ENCODE results near the gene SP4. TPM values are rescaled to one million over a fixed set of nuclear protein-coding genes. Genes with fewer than 3 reads are reported as not detected.
"Not testable (repeated sequence)": the region's sequence is repeated elsewhere in the genome, so short reads cannot be mapped to it uniquely, and the experiment has no call there.

The SP4 gene
- total and polyA plus RNA-seq, 2 donors (not counting 1 experiment from before 2014, with no cell fraction given): 7.1 to 42.4 TPM

GRCh38 chr7:21536445-21537118, 108.7 kb downstream of the SP4 start:
- H4K20me1 ChIP-seq (ENCODE audit: control insufficient read depth, insufficient read depth, low read length, poor library complexity, severe bottlenecking); H3K9me3 Mint-ChIP-seq (ENCODE audit: insufficient read depth); H3K36me3 ChIP-seq (replicated peaks in 1 of 2; ENCODE audit: control extremely low read depth in 1 of 2, control insufficient read depth in 1 of 2, extremely low read depth in 1 of 2, insufficient read depth in 2 of 2, low read length in 1 of 2); H3K4me3 Mint-ChIP-seq; ATAC-seq (ENCODE audit: low read depth); H3K9ac ChIP-seq (ENCODE audit: low read length); CTCF ChIA-PET; H3K4me1 Mint-ChIP-seq; H3K79me2 ChIP-seq (ENCODE audit: control insufficient read depth, insufficient read depth, low read length); H3K4me1 ChIP-seq (ENCODE audit: control insufficient read depth in 2 of 2, insufficient read depth in 2 of 2, low read length in 2 of 2); H3K4me2 ChIP-seq (replicated peaks; ENCODE audit: low read depth, low read length, poor library complexity, severe bottlenecking); intact Hi-C loops (cut with micrococcal nuclease); H3K4me3 ChIP-seq (ENCODE audit: control extremely low read depth in 1 of 5, extremely low read depth in 1 of 5, insufficient read depth in 1 of 5, low read depth in 2 of 5, low read length in 4 of 5); H3K27ac Mint-ChIP-seq; H3K27ac ChIP-seq (ENCODE audit: low read length in 2 of 2); POLR2A ChIA-PET; DNase-seq; H3K27me3 ChIP-seq (replicated peaks in 1 of 4; ENCODE audit: control extremely low read depth in 1 of 4, control insufficient read depth in 3 of 4, insufficient read depth in 4 of 4, low read length in 3 of 4); H2AFZ ChIP-seq (ENCODE audit: insufficient read depth, low read depth, low read length, poor library complexity, severe bottlenecking); H3K9me3 ChIP-seq (ENCODE audit: control extremely low read depth in 1 of 3, control insufficient read depth in 2 of 3, insufficient read depth in 1 of 3, low read length in 2 of 3): not testable (repeated sequence)
- H3K27me3 Mint-ChIP-seq: peaks cover 37% of the 10 kb centered on the region
- 98% methylated on average over 21 of the region's 27 CpGs for WGBS (ENCODE audit: insufficient coverage)

- no CpG with 5 or more reads among the region's 3 CpGs for WGBS (ENCODE audit: insufficient coverage)
These were observed 111.1 kb downstream of the SP4 start for GRCh38 chr7:21538936-21539495.

More at GRCh38 chr7:21538936-21539495, 111.1 kb downstream of the SP4 start:
- no peak for DNase-seq
- TF ChIP-seq CTCF (IDR thresholded peaks at IDR 0.05) (no peak), EZH2 (IDR thresholded peaks at IDR 0.05; ENCODE audit: borderline replicate concordance, insufficient read depth, low read depth, low read length, poor library complexity, severe bottlenecking) (no peak)
- Mint-ChIP-seq H3K4me1 (peaks cover 12% of the 10 kb centered on the region), H3K4me3 (no peak overlapping the region), H3K27me3 (peaks cover 44% of the 10 kb centered on the region), H3K9me3 (ENCODE audit: insufficient read depth) (no peaks in the 10 kb centered on the region), H3K27ac (no peak overlapping the region)
- CTCF ChIA-PET: interaction anchor here (1.2 kb wide), 1 partner anchor 10 kb away, joined by 3 read pairs; no protein-coding TSS in a partner anchor
- H3K9me3 ChIP-seq (ENCODE audit: control extremely low read depth in 1 of 3, control insufficient read depth in 2 of 3, insufficient read depth in 1 of 3, low read length in 2 of 3): peaks cover 0 to 5% (median 0%) of the 10 kb centered on the region in 3 donors
- H3K4me3 ChIP-seq (ENCODE audit: control extremely low read depth in 1 of 5, extremely low read depth in 1 of 5, insufficient read depth in 1 of 5, low read depth in 2 of 5, low read length in 4 of 5): no peak overlapping the region
- no peaks in the 10 kb centered on the region for H4K20me1 ChIP-seq (ENCODE audit: control insufficient read depth, insufficient read depth, low read length, poor library complexity, severe bottlenecking)
- POLR2A ChIA-PET: no interaction called here
- H2AFZ ChIP-seq (ENCODE audit: insufficient read depth, low read depth, low read length, poor library complexity, severe bottlenecking): no peak overlapping the region
- peaks cover 0 to 18% (median 13%) of the 10 kb centered on the region in 4 experiments for H3K27me3 ChIP-seq (replicated peaks in 1 of 4; ENCODE audit: control extremely low read depth in 1 of 4, control insufficient read depth in 3 of 4, insufficient read depth in 4 of 4, low read length in 3 of 4)
- no peak overlapping the region for H3K27ac ChIP-seq (ENCODE audit: low read length in 2 of 2)
- H3K9ac ChIP-seq (ENCODE audit: low read length): no peak overlapping the region
- H3K4me1 ChIP-seq (ENCODE audit: control insufficient read depth in 2 of 2, insufficient read depth in 2 of 2, low read length in 2 of 2): peaks cover 14% of the 10 kb centered on the region in 2 donors
- intact Hi-C loops (cut with micrococcal nuclease): no loop called here
- no peaks in the 10 kb centered on the region for H3K36me3 ChIP-seq (replicated peaks in 1 of 2; ENCODE audit: control extremely low read depth in 1 of 2, control insufficient read depth in 1 of 2, extremely low read depth in 1 of 2, insufficient read depth in 2 of 2, low read length in 1 of 2)
- no peak overlapping the region for H3K4me2 ChIP-seq (replicated peaks; ENCODE audit: low read depth, low read length, poor library complexity, severe bottlenecking)
- H3K79me2 ChIP-seq (ENCODE audit: control insufficient read depth, insufficient read depth, low read length): no peaks in the 10 kb centered on the region
- ATAC-seq (ENCODE audit: low read depth): no peak

Data from B cell (primary cell).